CD4-positive, alpha-beta T cell (primary cell): ENCODE results near the gene CBX2. TPM values are rescaled to one million over a fixed set of nuclear protein-coding genes. Genes with fewer than 3 reads are reported as not detected.
A peak's percentile ranks its signal among the peaks of the same experiment; 100 is the strongest.
"Not testable (repeated sequence)": the region's sequence is repeated elsewhere in the genome, so short reads cannot be mapped to it uniquely, and the experiment has no call there.

ENCODE experiments used
- ATAC-seq: fragments of 200-7000 bp; cut with Tn5 transposase; one replicate; pipeline ENCODE4 v1.10.0; 2022; ENCODE audit warnings: mild to moderate bottlenecking; ENCODE audit not compliant: poor library complexity
- CTCF ChIA-PET: fragments of 350-600 bp; sonication (Branson Sonifier 250); formaldehyde crosslinking; loops from one replicate; lab custom pipeline; 2021; ENCODE audit warnings: antibody characterized with exemption, inconsistent platforms; lab: Charles Lee
- POLR2A ChIA-PET: fragments of 350-600 bp; sonication (Branson Sonifier 250); formaldehyde crosslinking; loops from one replicate; lab custom pipeline; 2021; ENCODE audit warnings: antibody characterized with exemption, inconsistent platforms; lab: Charles Lee
- DNase-seq, 14 experiments: peaks; one replicate each; pipeline ENCODE4 v3.0.0-alpha.2; 2013 to 2020; ENCODE audit warnings: mixed read lengths in 2 of 14
- H3K27ac ChIP-seq, 2 donors: one replicate each; pipeline versions ENCODE4 v1.5.1 to v1.7.0; 2013; ENCODE audit warnings: low read length in 2 of 2, low read depth in 1 of 2, mild to moderate bottlenecking in 1 of 2
- H3K27me3 ChIP-seq, 2 experiments: 1 replicate in 1 of 2; 2 replicates in 1 of 2; pipeline versions ENCODE4 v1.6.1 to v1.7.0; 2013; ENCODE audit warnings: low read length in 2 of 2, control low read depth in 1 of 2, mild to moderate bottlenecking in 1 of 2, moderate library complexity in 1 of 2; ENCODE audit not compliant: insufficient read depth in 2 of 2, control insufficient read depth in 1 of 2
- H3K36me3 ChIP-seq: one replicate; pipeline ENCODE4 v1.6.1; 2013; ENCODE audit warnings: low read length, control low read depth; ENCODE audit not compliant: insufficient read depth
- H3K4me1 ChIP-seq: one replicate; pipeline ENCODE4 v1.6.1; 2013; ENCODE audit warnings: low read length, control low read depth; ENCODE audit not compliant: insufficient read depth
- H3K4me3 ChIP-seq: one replicate; pipeline ENCODE4 v1.5.1; 2013; ENCODE audit warnings: mild to moderate bottlenecking, low read length, moderate library complexity
- H3K9me3 ChIP-seq, 2 experiments: 1 replicate in 1 of 2; 2 replicates in 1 of 2; pipeline versions ENCODE4 v1.6.1 to v1.7.0; 2013; ENCODE audit warnings: low read length in 2 of 2, mild to moderate bottlenecking in 2 of 2, control low read depth in 1 of 2, moderate library complexity in 1 of 2; ENCODE audit not compliant: control insufficient read depth in 1 of 2, insufficient read depth in 1 of 2
- H3K27ac Mint-ChIP-seq: one replicate; pipeline ENCODE4 v1.8.0; 2020; ENCODE audit warnings: mixed read lengths
- H3K27me3 Mint-ChIP-seq: one replicate; pipeline ENCODE4 v1.8.0; 2021; ENCODE audit warnings: mixed read lengths
- H3K36me3 Mint-ChIP-seq: one replicate; pipeline ENCODE4 v1.8.0; 2021; ENCODE audit warnings: low read depth, mixed read lengths
- H3K4me1 Mint-ChIP-seq: one replicate; pipeline ENCODE4 v1.8.0; 2021; ENCODE audit warnings: low read depth, mixed read lengths
- H3K4me3 Mint-ChIP-seq: one replicate; pipeline ENCODE4 v1.8.0; 2020; ENCODE audit warnings: mild to moderate bottlenecking, mixed read lengths
- H3K9me3 Mint-ChIP-seq: one replicate; pipeline ENCODE4 v1.8.0; 2020; ENCODE audit warnings: mixed read lengths
- CTCF ChIP-seq: fragments of 200-600 bp; IDR thresholded peaks from one replicate; pipeline ENCODE4 v1.8.0; 2022; ENCODE audit warnings: antibody characterized with exemption, mild to moderate bottlenecking
- intact Hi-C, 2 experiments: fragments of 100-400 bp; cut with DNase I in 1 of 2; cut with micrococcal nuclease in 1 of 2; formaldehyde crosslinking; loops; one replicate each; pipeline versions ENCODE4 v1.15.1 to v1.9.0; 2023 to 2025; cut with DNase I, micrococcal nuclease
- total RNA-seq, 174 experiments: library from RNA in 2 of 174; stranded (reverse) in 2 of 174; gene quantifications; one replicate each; pipeline ENCODE4 v1.2.3 and lab custom pipeline; 2021 to 2026

CBX2 gene
- total RNA-seq, 2 experiments from 2014 or later, result 0.31 TPM; not detected in 1

- no peak overlapping the region for H3K27ac Mint-ChIP-seq
- no peak overlapping the region for H3K4me3 ChIP-seq
- peaks cover 0 to 4% of the 10 kb centered on the region in 2 experiments for H3K9me3 ChIP-seq
- no peak for TF ChIP-seq CTCF
- ATAC-seq, result peak; percentile 51
- H3K27me3 Mint-ChIP-seq, result peaks cover 62% of the 10 kb centered on the region
- H3K36me3 ChIP-seq, result no peaks in the 10 kb centered on the region
- H3K4me1 Mint-ChIP-seq, result peaks cover 5% of the 10 kb centered on the region
- ChIA-PET CTCF (interaction anchor here (0.6 to 1.1 kb wide), 2 partner anchors 10 to 14 kb away, joined by 3 to 5 read pairs; no protein-coding TSS in a partner anchor), POLR2A (no interaction called here)
- H3K36me3 Mint-ChIP-seq, result no peaks in the 10 kb centered on the region
- intact Hi-C loops, result no loop called here
- peak in 2 of 14 experiments; percentile 44 to 54 for DNase-seq
- H3K9me3 Mint-ChIP-seq, result no peaks in the 10 kb centered on the region
- no peak overlapping the region for H3K4me3 Mint-ChIP-seq
- peaks cover 9% of the 10 kb centered on the region for H3K4me1 ChIP-seq
- H3K27me3 ChIP-seq, result peaks cover 30 to 47% of the 10 kb centered on the region in 2 experiments
- no peak overlapping the region for H3K27ac ChIP-seq
Observed at GRCh38 chr17:79752175-79752574, 25.8 kb upstream of the CBX2 start.

- no peak for TF ChIP-seq CTCF
Observed at GRCh38 chr17:79754370-79754769, 23.6 kb upstream of the CBX2 start.

GRCh38 chr17:79754903-79755302 is 23.0 kb upstream of the CBX2 start:
- H3K4me3 Mint-ChIP-seq, H3K36me3 ChIP-seq, H3K27ac Mint-ChIP-seq, H3K9me3 ChIP-seq, intact Hi-C loops, POLR2A ChIA-PET, H3K36me3 Mint-ChIP-seq, H3K4me1 Mint-ChIP-seq, CTCF ChIA-PET, H3K27ac ChIP-seq, DNase-seq, H3K9me3 Mint-ChIP-seq, H3K4me3 ChIP-seq, ATAC-seq, H3K4me1 ChIP-seq: not testable (repeated sequence)
- peaks cover 44% of the 10 kb centered on the region for H3K27me3 Mint-ChIP-seq
- peaks cover 15 to 24% of the 10 kb centered on the region in 2 experiments for H3K27me3 ChIP-seq

More at GRCh38 chr17:79754370-79754769, 23.6 kb upstream of the CBX2 start:
- ATAC-seq (no peak), DNase-seq (no peak)
- ChIA-PET POLR2A (no interaction called here), CTCF (no interaction called here)
- Mint-ChIP-seq H3K36me3 (no peaks in the 10 kb centered on the region), H3K4me1 (no peaks in the 10 kb centered on the region), H3K27me3 (peaks cover 49% of the 10 kb centered on the region), H3K9me3 (no peaks in the 10 kb centered on the region), H3K27ac (no peak overlapping the region), H3K4me3 (no peak overlapping the region)
- H3K27ac ChIP-seq, result no peak overlapping the region
- H3K4me1 ChIP-seq, result no peaks in the 10 kb centered on the region
- H3K27me3 ChIP-seq, result peaks cover 19 to 29% of the 10 kb centered on the region in 2 experiments
- no peaks in the 10 kb centered on the region for H3K9me3 ChIP-seq
- H3K36me3 ChIP-seq, result no peaks in the 10 kb centered on the region
- intact Hi-C loops, result no loop called here
- no peak overlapping the region for H3K4me3 ChIP-seq

GRCh38 chr17:79755591-79755990 is 22.4 kb upstream of the CBX2 start:
- Histone ChIP-seq H3K4me1 (no peaks in the 10 kb centered on the region), H3K4me3 (no peak overlapping the region), H3K36me3 (no peaks in the 10 kb centered on the region), H3K9me3 (no peaks in the 10 kb centered on the region), H3K27me3 (peaks cover 13 to 20% of the 10 kb centered on the region in 2 experiments), H3K27ac (no peak overlapping the region)
- H3K4me3 Mint-ChIP-seq, result no peak overlapping the region
- DNase-seq (no peak), ATAC-seq (no peak)
- CTCF ChIA-PET, result no interaction called here
- no peaks in the 10 kb centered on the region for H3K4me1 Mint-ChIP-seq
- no peak overlapping the region for H3K27ac Mint-ChIP-seq
- POLR2A ChIA-PET, result no interaction called here
- TF ChIP-seq CTCF, result no peak
- H3K27me3 Mint-ChIP-seq, result peaks cover 43% of the 10 kb centered on the region
- H3K36me3 Mint-ChIP-seq, result no peaks in the 10 kb centered on the region
- intact Hi-C loops, result no loop called here
- no peaks in the 10 kb centered on the region for H3K9me3 Mint-ChIP-seq
